Measurements from ENCODE around the gene WWOX.

GRCh38 chr16:78326731-78327130 is 227.3 kb downstream of the WWOX start:
- no peak for TF ChIP-seq TAF1 (IDR thresholded peaks at IDR 0.05; ENCODE audit: low read depth, low read length)
- no peak for TF ChIP-seq POLR2A (IDR thresholded peaks at IDR 0.05; ENCODE audit: low read depth, low read length)
- TF ChIP-seq SPI1 (IDR thresholded peaks at IDR 0.05; ENCODE audit: low read depth, low read length): no peak
- no peak for TF ChIP-seq POLR2AphosphoS5 (IDR thresholded peaks at IDR 0.05; ENCODE audit: low read depth, low read length)
- TF ChIP-seq PAX5 (IDR thresholded peaks at IDR 0.05; ENCODE audit: insufficient read depth, low read length, severe bottlenecking): no peak

All from GM12891 (cell line).